Putamen (tissue), 1 donor: Measurements from ENCODE around the gene CACNA2D3.
A peak's percentile ranks its signal among the peaks of the same experiment; 100 is the strongest.

Experiments
- DNase-seq: peaks from one replicate; pipeline ENCODE4 v3.0.0-alpha.2; 2016; ENCODE audit warnings: low spot score

The CACNA2D3 gene

DNA sequence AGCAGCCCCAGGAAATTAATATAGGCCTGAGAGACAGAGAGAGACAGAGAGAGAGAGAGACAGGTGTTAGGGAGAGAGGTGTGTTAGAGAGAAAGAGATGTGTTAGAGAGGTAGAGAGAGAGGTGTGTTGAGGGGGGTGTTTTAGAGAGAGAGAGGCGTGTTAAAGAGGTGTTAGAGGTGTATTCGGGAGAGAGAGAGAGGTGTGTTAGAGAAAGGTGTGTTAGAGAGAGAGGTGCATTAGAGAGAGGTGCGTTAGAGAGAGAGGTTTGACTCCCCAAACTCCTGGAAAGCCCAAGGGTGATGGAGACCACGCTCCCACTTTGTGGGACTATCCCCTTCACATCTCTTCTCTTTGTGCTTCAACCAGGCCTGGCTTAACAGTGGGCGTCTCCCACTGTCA lies 95.5 kb downstream of the CACNA2D3 start:
- no peak for DNase-seq

DNA sequence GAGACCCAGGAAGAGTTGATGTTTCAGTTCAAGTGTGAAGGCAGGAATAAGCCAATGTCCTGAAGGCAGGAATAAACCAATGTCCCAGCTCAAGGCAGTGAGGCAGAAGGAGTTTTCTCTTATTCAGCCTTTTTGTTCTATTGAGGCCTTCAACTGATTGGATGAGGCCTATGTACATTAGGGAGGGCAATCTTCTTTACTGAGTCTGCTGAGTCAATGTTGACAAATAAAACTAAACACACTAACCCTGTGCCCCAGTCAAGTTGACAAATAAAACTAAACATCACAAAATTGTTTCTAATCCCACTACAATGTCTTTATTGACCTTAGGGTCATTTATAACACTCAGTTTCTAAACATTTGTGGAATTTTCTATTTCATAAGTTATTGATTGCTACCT lies 100.0 kb downstream of the CACNA2D3 start:
- DNase-seq, result no peak

DNA sequence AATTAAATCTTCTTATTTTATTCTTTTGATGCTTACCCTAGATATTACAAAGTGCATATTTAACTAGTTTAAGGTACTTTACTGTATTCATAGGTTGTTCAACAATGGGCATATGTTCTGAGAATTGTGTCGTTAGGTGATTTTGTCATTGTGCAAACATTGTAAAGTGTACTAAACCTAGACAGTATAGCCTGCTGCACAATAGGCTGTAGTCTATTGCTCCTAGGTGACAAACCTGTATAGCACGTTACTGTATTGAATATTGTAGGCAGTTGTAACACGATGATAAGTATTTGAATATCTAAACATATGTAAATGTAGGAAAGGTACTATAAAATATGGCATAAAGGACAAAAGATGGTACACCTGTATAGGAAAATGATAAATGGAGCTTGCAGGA lies 100.7 kb downstream of the CACNA2D3 start:
- DNase-seq, result no peak

DNA sequence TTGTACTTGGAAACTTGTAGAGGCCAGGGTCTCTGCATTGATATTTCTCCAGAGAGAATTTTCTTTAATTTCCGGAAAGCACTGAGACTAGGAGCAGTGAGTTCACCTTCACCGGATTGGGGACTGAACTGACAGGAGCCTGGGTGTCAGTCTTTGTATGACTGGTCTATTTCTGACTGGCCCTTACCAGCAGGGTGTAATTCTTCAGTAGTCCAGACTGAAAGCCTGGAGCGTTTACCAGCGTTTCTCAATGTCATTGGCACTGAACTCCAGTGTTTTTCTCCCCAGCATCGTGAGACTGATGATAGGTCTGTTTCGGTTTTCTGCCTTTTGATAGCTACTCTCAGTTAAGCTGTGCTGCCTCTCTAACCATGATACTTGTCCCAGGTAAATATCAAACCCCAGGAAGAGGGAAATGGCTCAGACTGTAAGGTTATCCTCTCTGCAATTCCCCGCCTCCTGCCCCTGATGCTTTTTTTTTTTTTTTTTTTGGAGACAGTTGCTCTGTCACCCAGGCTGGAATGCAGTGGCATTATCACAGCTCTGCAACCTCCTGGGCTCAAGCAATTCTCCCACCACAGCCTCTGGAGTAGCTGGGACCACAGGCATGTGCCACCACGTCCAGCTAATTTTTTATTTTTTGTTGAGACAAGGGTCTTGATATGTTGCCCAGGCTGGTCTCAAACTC lies 103.6 kb downstream of the CACNA2D3 start:
- DNase-seq, result no peak

DNA sequence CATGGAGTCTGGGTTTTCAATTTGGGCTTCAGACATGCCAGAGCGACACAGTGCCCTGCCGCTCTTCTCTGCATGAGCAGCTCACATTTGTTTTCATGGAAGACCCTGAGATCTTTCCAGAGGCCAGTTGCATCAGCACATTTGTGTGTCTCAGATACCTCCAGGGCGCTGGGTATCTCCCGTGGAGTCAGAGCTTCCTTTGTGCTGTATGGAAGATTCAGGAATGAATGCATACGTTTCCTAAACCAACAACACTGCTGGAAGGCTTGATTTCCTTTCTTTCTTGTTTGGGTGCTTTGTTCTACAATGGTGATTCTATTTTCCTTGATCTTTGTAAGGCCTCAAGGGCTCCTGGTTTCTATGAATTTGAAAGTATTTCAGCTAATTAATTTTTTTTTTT lies 106.5 kb downstream of the CACNA2D3 start:
- DNase-seq, result no peak

DNA sequence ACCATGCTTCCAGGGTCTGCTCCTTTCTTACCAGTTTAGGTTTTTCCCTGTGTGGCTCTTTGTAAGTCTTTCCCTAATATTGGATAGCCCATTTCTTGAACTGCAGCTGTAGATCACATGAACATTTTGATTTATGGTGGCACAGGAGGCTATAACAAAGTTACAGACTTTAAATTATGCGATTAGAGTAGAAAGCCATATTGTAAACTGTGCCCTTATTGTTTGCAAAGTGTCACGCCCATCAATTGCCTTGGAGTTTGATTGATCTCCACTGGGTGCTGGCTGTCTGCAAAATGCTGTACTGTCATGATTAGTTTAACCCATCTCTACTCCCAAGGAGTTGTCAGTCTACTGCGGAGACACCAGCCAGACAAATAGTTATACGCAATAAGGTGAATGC lies 110.3 kb downstream of the CACNA2D3 start:
- DNase-seq, result no peak

DNA sequence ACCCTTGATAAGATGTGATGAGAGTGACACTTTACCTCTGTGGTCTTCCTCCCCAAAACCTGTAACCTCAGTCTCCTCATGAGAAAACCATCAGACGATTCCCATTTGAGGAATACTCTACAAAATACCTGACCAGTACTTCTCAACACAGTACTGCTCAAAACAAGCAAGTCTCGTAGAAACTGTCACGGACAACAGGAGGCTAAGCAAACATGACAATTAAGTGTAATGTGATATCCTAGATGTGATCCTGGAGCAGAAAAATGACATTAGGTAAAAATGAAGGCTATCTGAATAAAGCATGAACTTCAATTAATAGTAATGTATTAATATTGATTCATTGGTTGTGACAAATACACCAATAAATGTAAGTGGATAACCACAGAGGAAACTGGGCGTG lies 113.6 kb downstream of the CACNA2D3 start:
- no peak for DNase-seq

DNA sequence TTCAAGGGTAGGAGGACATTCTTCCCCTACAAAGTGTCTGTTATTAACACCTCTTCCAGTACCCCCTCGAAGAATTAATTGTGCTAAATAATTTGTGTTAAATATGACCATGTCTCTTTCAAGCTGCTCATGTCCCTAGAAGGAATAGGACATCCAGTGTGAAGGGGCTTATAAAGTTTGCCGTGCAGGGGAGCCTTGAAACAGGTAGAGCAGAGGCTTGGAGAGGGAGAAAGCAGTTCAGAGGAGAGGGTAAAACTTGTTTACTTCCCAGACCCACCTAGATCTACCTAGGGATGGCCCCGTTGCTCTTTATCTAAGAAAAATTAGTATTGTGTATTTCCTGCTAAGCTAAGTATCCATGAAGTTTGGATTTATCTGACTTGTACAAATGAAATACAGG lies 114.8 kb downstream of the CACNA2D3 start:
- no peak for DNase-seq

DNA sequence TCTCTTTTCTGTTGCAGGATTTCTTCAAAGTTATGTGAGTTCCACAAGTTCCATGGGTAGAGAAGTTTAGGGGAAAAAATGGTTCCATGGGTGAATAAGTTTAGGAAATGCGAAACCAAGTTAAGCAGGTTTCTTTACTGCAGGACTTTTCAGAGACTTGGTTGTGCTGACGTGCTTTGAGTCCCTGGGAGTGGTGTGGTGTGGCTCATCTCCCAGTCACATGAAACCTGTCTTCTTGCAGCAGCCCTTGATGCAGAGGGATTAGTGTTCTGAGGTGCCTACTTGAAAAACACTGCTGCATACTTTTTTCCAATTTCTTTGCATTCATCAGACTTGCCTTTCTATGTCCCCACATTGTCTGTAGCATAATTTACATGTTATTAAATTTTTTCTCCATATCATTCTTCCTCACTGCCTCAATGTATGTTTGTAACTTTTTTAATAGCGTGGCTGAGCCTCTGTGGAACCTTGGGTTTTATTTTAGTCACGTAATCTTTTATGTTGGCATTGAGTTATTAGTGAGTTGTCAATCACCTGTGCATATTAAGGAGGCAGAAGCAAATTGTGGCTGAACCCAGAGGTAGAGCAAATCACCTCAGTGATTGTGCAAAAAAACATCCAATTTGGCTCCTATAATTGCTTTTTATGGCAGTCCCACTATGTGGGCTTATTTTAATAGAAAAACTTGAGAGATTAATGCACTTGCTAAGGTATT lies 115.6 kb downstream of the CACNA2D3 start:
- peak; percentile 35 for DNase-seq

DNA sequence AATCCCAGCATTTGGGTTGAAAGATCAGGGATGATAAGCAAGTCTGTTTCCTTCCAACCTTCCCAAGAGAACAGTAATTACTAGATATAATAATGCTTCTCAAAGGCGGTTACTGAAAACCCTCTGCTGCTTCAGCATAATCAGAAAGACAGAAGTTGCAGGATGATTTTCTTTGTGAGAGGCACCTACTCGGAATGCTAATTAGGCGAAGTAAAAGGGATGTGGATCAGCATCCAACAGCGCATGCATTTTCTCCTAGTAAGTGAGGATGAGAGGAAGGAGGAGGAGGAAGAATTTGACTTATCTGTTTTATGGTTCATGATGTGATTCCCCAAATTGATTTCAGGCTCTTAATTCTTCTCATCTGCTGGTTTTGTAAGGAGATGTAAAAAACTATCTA lies 118.0 kb downstream of the CACNA2D3 start:
- peak; percentile 76 for DNase-seq

DNA sequence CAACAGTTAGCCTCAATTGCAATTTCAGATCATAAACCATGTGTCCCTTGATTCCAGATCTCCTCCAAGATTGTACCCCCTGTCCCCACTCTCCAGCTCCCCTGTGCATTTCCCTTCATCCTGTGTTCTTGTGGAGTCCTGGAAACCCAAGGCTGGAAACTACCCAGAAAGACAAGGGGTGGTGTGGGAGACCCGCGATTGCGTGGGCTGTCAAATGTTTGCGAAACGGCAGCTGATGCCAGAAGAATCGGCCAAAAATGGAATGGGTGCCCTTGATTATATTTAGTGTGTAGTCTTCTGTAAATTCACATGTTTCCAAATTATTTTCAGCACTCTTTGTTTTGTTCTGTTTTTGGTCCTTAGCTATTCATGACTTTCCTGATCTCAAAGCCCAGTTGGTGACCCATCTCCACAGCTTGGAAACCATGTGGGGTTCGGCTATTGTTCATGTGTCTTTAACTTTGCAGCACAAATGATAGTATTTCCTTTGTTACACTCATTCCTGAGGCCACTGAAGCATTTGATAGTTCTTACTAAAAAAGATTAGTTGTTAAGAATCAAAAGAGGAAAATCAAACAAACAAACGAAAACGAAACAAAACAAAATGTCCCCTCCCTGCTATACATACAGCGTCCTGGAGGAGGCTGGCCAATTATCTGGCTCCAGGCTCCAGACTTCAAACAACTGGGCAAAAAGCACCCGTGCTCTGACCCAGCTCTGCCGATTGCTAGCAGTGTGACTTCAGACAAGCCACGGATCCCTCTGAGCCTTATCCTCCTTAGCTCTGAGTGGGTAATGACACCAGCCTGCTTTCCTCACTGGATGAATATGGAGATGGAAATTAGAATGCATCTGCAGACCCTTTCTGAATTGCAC lies 120.9 kb downstream of the CACNA2D3 start:
- no peak for DNase-seq

DNA sequence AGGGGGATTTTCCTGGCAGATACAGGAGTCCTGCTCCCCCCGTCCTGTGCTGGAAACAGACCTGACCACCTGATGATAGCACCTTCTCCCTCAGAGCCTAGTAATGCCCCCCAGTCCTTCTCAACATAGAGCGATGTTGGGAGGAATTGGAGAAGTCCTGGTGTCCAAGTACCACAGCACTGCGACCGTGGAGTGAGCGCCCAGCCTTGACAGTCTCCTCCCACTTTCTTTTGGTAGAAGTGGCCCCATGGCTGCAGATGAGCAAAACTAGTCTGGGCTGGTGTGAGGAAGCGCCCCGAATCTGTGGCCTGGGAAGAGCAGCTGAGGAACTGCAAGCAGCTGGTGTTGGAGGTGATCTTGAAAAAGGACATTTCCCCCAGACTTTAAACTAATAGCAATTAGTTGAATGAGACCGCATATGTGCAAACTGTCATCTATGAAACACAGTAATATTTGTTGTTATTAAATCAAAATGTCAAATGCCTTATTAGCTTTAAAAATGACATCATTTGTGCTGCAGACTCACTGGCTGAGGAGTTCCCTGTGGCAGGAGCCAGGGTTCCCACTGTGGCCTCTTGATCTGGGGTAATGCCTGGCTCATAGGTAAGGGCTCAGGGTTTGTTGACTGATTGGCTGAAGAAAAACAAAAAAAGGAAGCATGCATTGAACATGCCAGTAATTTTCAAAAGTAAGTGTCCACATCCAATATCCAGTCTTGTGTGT lies 121.8 kb downstream of the CACNA2D3 start:
- DNase-seq, result no peak

DNA sequence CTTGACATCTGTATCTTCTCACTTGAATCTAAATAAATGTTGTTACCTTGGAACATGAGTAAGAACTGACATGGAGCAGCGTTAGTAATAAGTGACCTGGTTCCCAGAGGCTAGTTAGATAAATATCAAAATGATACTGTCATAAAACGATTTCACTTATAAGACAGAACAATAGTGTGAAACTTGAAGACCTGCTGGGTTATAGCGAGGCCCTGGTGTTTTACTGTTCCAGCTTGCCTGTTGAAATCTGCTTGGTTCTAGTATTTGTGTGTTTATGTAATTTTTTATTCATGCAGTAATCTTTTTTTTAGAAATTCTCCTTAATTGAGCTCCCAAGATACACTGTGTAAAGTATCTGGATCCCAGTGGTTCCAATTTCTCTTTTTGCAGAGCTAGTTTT lies 129.4 kb downstream of the CACNA2D3 start:
- no peak for DNase-seq

DNA sequence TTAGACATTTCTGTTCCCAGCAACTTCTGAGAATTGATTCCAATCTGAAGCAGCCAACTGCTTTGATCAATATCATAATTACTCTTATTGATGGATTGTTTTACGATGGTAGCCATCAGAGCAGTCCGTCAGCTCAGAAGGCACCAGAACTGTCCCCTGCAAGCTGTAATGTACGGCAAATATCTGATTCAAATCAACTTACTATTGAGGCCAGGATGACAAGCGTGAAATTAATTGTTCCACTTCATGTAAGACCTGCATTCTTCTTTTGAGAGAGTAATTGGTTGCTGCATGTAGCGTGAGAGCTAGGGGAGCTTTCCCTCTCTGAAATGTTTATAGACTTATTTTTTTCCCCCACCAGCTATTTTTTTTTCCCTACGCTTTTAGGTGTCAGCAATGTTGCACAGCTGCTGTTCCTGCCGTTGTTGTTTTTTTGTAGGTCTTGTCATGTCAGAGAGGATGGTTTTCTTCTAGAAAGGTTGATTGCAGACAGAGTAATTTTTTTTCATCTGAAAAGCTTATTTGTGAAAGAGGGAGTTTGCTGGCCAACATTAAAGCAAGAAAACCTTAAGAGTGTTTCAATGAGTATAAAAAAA lies 134.9 kb downstream of the CACNA2D3 start:
- DNase-seq, result no peak

DNA sequence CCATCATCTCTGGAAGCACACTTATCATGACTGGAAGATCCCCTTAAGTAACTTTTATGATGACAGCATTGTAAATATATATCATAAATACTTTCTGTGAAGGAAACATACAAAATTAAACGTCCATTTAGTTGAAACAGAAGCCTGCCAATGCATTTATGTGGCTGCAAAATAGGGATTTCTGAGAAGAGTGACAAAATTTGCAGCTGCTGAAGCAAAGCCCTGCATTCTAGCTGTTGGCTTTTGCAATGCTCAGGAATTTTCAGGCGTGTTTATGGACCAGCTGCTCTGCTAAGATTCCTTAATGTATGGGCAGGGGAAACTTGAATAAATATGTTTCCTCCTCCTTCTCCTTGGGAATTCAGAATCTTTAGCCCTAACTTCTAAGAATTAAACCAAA lies 137.3 kb downstream of the CACNA2D3 start:
- no peak for DNase-seq

DNA sequence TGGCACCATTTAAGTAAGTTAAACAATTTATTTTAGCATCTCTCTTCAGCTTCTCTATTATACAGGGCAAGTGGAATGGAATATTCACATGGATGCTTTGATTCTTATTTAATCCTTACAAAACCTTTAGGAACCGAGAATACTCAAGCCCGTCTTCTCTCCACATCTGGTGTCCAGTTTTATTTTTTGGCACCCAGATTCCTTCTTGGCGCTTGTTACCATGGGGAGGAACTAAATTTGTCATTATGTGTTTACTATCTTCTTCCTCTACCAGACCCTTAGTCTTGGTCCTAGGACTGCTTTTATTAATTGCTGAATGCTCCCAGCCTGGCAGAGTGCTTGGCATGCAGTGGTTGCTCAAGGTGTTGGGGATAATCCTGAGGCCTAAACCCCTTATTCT lies 138.8 kb downstream of the CACNA2D3 start:
- no peak for DNase-seq

DNA sequence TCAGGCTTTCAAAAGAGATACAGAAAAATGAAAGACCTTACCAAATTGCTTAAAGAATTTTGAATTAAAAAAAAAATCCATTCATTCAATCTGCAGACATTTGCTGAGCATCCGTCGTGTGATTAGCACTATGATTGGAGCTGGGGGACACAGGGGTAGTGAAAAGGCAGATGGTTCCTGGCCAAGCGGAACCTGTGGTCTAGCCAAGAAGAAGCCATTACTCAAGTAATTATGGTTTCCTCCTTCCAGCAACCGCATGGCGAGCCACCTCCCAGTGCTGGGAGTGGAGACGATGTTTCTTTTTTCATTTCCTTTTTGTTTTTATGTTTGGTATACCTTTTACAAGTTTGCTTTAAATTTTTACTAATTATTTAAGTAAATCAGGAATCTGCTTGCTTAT lies 140.2 kb downstream of the CACNA2D3 start:
- DNase-seq, result no peak

DNA sequence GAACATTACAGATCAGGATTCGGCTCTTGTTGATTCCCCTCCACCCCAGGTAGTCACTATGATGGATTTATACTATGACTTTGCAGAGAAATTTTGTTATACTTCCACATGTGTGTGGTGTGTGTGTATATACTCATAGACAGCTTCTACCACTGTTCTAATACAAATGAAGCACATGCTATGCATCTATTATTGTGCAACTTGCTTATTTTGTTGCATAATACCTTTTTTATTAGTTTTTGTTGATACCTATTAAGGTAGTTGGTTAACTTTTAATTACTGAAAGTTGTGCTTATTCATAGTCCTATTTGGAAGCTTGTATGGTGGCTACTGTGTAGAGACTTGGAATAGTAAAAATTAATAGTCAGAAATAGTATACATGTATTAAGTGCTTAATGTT lies 140.6 kb downstream of the CACNA2D3 start:
- DNase-seq, result no peak

DNA sequence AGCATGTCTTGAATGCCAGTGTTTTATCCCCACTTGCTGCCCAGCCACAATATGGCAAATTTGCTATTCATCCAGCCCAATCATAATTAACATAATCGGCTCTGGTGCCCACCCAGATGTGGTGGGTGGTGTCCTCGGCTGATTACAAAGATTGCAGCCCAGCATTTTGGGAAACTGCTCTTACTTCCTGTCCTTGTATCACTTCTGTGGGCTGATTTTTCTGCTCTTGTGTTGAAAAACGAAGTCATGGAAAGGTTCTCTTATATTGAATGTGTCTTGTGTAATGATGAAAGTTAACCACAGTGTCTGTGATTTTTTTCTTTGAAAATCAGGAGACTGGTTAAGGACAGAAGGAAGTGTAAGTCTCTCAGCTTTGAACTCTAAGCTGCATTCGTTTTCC lies 141.7 kb downstream of the CACNA2D3 start:
- no peak for DNase-seq

DNA sequence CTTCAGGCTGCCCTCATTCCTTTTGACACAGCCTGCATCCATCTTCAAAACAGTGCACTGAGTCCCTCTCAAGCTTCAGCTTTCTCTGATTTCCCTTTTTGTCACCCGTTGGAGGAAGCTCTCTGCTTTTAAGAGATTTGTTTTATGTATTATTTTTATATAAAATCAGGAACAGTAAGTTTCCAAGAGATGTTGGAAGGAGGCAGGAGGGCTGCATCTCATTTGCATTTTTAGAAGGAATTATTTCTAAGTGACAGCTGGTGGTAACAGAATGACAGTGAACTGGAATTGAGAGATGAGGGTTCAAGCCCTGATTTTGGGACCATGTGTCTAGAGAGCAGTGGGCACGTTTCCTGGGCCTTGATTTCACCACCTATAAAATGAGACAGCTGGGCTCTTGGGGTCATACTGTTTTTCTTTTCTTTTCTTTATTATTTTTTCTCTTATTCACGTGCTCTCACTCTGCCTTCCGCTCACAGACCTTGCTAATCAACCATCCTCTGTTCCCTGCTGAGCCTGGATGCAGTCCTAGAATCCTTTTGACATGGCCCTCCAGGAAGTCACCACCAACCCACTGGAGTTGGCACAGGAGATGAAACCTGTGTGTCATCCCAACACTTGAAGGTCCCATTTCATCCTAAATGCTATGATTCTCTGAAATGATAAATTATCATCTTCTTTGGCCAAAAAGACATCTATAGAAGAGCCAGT lies 148.6 kb downstream of the CACNA2D3 start:
- DNase-seq, result peak; percentile 45

DNA sequence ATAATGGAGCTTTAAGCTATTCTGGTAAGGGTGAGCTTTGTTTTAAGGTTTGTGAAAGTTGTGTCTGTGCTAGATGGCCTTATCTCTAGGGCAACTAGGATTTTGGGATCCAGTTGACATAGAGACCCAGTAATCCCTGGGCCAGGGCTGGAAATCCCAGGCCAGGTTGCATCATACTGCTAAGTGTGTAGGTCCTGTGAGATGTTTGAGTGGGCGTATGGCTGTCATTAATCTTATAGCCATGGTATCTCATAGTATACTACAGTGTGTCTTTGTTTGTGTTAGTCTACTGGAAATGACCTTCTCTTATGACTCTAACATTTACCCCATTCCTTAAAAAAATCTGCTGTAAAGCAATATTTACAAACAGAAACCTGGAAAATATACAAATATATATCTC lies 151.4 kb downstream of the CACNA2D3 start:
- DNase-seq, result no peak
